DMS114 treated with DMSO at 0.1 percent for 48 hours (cell line): Measurements from ENCODE around the gene DIAPH1.

ENCODE experiments used
- DNase-seq: peaks from one replicate; lab custom pipeline; 2025; ENCODE audit not compliant: unreplicated experiment; lab: John Stamatoyannopoulos, UW

The DIAPH1 gene

DNA sequence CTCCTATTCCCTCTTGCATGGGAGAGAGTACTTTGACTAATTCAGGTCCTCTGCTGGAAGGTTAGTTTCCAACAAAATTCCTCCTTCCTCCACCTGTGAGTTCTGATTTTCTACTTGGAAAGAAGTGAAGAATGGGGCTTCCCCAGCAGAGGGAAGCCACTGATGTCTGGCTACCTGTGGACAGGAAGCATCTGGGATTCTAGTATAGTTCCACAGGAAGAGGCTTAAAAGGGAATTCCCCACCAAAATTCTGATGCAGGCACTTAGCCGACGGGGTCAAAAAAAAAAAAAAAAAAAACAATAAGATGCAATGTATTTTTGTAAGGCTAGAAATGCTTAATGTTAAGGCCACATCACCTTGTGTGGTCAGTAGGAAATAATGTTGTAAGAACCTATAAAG, 96.5 kb downstream of the DIAPH1 start:
- DNase-seq: no peak

DNA sequence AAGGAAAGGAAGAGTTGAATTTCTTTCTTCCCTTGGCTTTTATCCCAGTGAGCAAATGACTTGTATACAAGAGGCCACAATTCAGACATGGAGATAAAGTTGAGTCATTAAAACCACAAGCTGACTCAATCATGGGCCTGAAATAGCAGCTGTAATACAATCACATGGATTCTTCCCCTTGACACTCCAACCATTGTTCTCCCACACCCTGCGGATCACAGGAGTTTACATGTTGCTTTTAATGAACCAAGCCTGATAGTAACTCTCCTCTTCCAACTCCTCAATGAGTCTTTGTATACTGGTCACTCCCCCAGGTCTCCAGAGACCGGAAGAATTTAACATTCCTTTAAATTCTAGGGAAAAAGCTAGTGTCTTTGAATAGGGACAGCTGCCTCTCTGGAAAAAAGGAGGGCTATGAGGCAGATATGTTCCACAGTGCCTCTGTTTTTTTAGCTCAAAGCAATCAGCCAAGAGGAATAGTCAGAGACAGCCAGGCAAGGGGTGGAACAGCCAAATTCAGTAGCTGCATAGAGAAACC, 97.5 kb downstream of the DIAPH1 start:
- no peak for DNase-seq

DNA sequence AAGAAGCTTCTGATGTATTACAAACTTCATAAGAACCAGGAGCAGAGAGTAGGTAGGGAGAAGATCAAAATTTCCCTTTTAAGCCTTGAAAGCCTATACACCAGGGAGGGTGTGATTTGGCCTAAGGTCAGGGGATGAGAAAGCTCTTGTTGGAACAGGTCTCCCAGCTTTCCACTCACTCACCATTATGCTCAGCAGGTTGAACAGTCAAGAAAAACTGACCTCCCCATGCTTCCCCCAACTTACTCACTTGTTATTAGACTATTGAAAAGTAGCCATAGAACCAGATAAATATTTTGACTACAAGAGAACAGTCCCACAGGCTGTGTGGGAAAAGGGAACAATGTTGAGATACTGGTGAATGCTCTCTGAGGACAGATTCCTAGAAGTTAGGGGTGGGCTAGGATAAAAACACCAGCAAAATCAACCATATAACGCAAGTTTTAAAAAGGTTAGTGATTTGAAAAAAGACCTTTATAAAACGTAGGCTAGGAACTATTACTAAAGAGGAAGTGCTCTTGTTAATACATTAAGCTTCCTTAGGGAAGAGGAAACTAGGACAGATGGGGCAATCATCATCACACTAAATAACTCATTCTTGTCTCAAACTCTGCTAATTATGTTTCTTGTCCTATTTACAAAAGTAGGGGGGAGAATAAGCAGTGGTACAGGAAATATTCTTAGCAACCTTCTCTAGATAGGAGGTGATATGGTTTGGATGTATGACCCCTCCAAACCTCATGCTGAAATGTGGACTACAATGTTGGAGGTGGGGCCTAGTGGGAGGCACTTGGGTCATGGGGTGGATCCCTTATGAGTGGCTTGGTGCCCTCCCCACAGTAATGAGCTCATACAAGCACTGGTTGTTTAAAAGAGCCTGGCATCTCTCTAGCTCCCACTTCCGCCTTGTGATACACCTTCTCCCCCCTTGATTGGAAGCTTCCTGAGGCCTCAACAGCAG, 98.9 kb downstream of the DIAPH1 start:
- DNase-seq: no peak

DNA sequence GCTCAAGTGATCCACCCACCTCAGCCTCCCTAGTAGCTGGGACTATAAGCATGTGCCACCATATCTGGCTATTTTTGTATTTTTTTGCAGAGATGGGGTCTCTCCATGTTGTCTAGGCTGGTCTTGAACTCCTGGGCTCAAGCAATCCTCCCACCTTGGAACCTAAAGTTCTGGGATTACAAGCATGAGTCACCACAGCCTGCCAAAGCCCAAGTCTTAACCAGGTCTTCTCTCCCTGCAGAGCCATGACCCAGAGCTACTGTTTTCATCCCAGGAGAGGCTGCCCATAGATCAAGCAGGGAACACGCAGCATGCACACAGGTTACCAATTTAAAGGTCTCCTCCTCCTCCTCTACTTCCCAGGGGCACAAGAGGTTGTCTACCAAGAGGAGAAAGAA, 100.2 kb downstream of the DIAPH1 start:
- no peak for DNase-seq

DNA sequence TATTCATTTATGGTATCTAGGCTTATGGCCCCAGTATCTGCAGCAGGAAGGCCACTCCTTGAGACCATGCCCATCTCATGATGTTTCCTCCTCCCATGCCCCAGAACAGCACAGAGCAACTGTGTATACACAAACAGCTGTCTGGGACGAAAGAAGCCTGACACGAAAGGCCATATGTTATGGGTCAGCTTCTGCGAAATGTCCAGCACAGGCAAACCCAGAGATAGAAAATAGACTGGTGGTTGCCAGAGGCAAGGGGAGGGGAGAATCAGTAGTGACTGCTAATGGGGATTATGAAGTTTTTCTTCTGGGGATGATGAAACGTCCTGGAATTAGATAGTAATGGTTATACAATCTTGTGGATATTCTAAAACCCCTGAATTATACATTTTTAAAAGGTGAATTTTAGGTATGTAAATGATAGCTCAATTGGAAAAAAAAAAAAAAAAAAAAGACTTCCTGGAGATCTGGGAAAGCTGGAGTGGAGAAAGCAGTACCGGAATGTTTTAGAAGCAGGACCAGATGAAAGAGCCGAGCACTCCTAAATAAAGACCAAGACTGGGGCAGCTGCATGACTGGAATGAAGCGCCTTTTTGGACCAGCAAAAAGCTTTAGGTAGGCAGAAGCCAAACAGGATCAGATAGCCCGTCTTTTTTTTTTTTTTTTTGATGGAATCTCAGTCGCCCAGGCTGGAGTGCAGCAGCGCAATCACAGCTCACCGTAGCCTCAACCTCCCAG, 100.8 kb downstream of the DIAPH1 start:
- no peak for DNase-seq

DNA sequence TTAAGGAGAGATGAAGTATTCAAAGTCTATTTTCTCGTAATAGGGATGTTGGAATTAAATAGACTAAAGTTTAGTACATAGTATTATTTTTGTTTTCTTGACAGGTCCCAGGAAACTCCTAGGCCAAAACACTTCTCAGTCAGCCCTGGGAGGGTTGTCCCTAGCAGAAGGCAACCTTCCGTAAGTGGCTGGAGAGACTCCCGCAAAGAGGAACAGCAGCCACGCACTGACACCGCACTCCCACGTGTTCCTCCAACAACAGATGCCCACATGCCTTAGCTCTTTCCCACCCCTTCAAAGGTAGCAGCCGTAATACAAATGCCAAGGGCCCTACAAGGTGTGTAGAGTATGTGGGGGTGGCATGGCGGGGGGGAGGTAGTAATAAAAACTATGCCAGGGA, 101.5 kb downstream of the DIAPH1 start:
- no peak for DNase-seq

DNA sequence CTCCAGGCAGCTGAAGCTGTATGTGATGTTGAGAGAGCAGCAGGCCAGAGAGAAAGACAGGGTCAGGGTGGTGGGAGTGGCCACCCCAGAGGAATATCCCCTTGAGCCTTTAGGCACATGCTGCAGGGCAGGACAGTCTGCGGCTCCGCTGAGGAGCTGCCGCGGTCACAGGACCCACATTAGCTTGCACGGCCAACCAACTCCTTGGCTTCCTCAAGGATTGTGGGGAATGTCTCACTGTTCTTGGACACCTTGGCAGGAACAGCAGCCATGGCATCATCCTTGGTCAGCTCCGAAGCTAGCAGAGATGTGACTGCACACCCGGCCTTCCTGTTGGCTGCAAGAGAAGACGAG, 102.2 kb downstream of the DIAPH1 start:
- no peak for DNase-seq

DNA sequence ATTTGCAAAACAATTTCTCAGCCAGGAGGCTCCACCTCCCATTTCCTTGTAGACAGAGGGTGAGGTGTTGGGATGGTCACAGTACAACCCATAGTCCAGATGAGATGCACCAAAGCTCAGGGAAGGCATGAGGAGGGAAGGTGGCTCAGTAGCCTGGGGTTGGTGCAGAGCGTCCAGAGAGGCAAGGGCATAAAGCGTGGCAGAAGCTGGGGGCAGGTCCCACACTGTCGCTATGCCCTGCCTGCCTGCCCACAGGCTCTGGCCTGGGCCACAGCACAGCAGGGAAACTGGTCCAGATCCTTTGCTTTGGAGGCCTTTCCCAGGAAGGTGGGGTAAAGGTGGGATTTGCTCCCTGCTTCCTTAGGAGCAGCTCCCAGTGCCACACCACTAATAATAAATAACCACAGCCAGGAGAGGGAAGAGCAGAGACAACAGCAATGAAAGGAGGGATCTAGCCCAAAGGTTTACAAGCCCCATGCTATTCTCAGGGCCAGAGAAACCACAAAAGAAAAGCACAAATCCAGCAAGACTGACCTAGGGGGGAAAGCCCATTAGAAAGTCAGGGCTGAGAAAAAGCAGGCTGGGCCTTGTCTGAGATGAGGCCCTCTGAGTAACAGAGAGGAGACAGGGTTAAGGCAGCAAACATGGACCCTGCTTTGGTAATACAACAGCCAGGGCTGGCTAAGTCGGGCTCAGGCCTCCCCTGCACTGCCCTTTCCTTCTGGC, 102.7 kb downstream of the DIAPH1 start:
- no peak for DNase-seq

DNA sequence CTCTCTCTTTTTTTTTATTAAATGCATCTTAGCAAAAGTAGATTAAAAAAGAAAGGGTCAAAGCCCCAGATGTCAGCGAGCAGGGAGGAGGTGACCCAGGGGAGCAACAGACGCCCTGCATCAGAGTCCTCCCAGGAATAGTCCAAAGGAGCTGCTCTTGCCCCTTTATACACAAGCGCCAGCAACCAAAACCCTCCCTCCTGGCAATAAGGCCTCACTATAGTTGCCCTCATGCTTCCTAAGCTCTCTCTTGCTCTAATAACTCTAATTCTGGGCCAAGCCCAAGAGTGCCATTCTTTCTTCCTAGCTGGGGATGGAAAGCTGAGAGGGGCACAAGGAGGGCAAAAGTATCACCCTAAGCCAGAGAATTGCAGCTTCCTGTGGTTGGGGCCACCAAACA, 103.7 kb downstream of the DIAPH1 start:
- no peak for DNase-seq

DNA sequence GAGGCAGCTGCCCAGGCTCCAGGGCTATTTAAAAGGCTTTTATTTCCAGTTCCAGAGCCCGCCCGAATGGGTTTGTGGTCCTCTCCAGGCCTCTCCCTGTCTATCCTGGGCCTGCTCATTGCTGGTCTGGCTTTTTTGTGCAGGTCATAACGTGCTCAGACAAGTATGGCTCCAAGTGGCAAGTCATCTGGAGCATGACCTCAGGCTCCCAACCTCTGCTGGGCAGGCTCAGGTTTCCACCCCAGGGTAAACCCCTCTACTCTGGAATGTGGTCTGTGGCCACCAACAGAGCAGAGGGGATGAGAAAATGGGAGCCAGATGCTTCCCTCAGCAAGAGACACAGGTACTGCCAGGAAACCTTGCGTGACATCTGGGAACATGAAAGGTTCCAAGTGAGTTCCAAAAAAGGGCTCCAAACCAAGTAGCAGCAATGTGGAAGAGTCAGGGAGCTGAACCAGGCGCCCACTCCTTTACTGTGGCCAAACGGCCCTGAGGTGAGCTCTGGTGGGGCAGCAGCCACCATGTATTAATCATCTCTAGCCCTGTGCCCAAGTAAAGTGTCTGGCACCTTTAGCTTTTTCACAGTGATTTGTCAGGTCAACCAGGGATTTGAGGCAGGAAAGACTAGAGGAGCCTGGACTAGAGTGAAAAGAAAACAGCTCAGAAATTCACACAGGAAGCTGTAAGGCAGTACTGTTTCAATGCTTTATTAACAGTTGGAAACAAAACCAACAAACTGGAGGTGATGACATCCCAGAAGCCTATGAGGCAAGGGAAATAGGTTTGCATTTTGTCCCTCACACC, 104.3 kb downstream of the DIAPH1 start:
- no peak for DNase-seq

DNA sequence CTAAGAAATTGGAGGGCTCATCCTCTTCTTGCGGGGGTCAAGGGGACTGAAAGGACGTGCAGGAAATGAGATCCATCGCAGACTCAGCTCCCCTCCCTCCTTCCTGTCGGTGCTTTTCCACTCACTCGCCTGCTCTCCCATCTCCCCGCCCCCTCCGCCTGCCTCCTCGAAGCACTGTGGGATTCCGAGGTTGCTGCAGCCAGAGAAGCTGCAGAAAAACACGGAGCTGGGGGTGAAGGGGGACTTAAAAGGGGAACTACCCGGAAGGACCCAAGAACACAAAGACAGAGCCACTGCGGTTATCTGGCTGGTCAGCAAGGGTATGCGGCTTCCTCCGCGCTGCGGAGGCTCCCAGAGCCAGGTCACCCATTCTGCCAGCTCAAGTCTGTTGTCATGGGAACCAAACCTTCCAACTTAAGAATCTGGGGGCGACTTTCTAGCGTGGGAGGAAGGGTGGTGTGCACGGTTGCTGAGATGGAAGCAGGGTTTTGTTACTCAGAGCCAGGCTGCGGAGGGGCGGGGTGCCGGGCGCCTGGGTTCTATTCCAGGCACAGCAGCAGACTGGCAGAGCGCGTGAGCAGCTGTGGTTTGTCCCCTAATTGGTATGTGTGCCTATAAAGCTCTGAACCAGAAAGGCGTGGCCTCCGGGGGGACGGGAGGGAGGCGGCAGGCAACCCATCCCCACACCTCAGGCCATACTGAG, 105.0 kb downstream of the DIAPH1 start:
- DNase-seq: peak; percentile 68

DNA sequence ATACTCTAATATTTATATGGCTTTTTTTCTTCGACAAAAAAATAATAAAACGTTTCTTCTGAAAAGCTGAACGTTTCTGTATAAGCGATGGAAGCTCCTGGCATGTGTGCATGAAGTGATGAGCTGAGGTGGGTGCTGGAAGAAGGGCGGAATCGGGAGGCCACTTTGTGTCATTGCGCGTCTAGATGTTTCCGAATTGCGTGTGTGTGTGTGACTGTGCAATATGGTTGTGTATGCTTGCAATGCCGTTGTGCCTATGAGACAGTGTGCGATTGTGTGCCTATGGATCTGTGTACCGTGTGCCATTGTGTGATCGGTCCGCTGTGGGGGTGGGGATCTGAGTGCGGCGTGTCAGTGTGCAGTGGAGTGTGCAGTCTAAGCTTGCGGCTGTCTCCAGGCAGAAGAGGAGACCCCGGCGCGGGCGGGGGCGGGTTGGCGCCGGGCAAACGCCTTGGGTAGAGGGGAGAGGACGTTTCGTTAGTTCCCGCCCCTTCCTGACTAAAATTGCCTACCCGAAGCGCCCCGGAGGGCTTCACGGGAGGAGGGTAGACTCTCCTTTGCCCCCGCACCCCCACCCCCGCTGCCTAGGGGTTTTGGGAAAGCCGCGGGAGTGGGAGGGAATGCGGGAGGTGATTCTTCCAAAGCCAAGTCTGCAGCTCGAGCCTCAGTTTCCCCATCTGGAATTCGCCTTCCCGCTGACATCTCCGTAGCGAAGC, 105.7 kb downstream of the DIAPH1 start:
- DNase-seq: peak; percentile 26

DNA sequence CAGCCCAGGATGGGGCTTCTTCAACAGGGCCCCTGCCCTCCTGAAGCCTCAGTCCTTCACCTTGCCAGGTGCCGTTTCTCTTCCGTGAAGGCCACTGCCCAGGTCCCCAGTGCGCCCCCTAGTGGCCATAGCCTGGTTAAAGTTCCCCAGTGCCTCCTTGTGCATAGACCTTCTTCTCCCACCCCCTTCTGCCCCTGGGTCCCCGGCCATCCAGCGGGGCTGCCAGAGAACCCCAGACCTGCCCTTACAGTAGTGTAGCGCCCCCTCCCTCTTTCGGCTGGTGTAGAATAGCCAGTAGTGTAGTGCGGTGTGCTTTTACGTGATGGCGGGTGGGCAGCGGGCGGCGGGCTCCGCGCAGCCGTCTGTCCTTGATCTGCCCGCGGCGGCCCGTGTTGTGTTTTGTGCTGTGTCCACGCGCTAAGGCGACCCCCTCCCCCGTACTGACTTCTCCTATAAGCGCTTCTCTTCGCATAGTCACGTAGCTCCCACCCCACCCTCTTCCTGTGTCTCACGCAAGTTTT, 106.3 kb downstream of the DIAPH1 start:
- peak; percentile 59 for DNase-seq

DNA sequence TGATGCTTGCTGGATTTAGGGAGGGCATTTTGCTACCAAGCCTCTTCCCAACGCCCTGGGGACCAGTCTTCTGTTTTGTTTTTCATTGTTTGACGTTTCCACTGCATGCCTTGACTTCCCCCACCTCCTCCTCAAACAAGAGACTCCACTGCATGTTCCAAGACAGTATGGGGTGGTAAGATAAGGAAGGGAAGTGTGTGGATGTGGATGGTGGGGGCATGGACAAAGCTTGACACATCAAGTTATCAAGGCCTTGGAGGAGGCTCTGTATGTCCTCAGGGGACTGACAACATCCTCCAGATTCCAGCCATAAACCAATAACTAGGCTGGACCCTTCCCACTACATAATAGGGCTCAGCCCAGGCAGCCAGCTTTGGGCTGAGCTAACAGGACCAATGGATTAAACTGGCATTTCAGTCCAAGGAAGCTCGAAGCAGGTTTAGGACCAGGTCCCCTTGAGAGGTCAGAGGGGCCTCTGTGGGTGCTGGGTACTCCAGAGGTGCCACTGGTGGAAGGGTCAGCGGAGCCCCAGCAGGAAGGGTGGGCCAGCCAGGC, 107.0 kb downstream of the DIAPH1 start:
- DNase-seq: no peak

DNA sequence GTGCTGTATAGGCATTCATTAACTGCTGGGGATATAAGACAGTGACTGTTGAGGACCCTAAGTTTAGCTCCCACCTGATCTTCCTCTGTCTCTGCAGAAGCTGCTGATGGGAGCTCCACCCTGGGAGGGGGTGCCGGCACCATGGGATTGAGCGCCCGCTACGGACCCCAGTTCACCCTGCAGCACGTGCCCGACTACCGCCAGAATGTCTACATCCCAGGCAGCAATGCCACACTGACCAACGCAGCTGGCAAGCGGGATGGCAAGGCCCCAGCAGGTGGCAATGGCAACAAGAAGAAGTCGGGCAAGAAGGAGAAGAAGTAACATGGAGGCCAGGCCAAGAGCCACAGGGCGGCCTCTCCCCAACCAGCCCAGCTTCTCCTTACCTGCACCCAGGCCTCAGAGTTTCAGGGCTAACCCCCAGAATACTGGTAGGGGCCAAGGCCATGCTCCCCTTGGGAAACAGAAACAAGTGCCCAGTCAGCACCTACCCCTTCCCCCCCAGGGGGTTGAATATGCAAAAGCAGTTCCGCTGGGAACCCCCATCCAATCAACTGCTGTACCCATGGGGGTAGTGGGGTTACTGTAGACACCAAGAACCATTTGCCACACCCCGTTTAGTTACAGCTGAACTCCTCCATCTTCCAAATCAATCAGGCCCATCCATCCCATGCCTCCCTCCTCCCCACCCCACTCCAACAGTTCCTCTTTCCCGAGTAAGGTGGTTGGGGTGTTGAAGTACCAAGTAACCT, 107.8 kb downstream of the DIAPH1 start:
- no peak for DNase-seq

DNA sequence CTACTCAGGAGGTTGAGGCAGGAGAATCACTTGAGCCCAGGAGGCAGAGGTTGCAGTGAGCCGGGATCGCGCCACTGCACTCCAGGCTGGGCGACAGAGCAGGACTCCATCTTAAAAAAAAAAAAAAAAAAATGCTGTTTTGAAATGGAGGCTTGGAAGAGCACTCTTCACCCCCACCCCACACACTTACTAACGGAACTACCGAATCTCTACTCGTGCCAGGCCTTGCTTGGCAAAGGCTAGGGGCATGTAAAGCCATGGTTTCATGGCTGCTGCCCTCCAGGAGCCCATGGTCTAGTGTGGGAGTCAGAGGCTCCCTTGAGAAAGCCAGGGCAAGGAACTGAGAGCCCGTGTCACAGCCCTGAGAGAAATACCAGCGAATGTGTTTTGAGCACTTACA, 108.6 kb downstream of the DIAPH1 start:
- no peak for DNase-seq

DNA sequence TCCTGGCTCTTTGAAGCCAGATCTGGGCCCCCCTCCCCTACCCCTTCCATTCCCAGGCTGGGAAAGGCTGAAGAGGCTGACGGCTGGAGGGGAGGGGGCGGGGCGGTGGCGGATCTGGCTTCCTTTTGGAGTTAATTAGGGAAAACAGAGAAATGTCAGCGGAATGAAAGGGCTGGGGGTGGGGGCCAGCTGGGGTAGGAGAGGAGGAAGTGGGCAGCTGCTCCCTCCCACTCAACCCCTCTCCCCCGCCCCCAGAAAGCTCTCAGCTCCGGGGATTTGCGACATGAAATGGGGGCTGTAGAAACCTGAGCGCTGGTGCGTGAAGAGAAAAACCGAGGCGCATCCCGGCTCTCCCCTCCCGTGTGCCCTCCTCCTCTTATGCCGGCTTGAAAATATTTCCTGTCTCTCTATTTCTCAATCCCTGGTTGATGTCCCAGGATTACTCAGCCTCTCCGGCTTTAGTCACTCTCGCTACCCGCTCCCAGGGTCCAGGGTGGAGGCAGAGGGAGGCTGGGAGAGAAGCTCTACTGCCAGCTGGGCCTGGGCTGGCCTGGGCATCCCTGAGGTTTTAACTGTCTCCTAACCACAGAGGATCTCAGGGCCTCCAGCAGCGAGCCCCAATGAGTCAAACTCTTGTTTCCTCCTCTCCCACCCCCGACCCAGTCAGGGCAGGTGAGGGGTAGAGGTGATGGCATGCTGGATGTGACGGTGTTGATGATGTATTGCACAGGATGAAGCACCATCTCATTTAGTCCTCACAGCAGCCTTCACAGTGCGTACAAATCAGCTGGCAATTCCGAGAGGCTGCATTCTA, 109.8 kb downstream of the DIAPH1 start:
- DNase-seq: no peak
